Measurements from ENCODE around the gene CCT5.

DNA sequence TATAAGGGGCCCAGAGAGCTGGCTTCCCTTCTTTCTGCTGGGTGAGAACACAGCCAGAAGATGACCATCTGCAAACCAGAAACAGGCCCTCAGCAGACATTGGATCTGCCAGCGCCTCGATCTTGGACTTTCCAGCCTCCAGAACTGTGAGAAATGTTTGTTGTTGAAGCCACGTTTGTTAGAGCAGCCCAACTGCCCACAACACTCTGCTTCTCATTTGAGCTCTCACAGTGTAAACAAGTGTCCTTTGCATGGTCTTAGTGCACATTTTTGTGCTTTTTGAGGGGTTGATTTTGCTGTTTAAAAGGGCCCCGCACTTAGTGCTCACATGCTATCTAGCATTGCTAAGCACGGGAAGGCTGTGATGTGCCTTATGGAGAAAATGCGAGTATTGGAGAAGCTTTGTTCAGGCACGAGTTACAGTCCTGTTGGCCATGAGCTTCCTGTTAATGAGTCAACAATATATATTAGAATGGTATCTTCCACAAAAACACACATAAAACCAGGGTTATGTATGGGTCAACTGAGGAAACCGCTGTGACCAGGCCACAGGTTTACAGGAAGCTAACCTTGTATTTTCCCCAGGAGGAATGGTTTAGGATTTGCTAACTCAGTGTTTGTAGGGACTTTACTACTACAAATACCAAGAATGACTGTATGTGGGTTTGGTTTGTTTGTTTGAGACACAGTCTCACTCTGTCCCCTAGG lies 45.7 kb downstream of the CCT5 start:
- TF ChIP-seq EZH2 (IDR thresholded peaks at IDR 0.05; ENCODE audit: borderline replicate concordance, low read depth, low read length, severe bottlenecking), result no peak
- TF ChIP-seq, protein P1, sequence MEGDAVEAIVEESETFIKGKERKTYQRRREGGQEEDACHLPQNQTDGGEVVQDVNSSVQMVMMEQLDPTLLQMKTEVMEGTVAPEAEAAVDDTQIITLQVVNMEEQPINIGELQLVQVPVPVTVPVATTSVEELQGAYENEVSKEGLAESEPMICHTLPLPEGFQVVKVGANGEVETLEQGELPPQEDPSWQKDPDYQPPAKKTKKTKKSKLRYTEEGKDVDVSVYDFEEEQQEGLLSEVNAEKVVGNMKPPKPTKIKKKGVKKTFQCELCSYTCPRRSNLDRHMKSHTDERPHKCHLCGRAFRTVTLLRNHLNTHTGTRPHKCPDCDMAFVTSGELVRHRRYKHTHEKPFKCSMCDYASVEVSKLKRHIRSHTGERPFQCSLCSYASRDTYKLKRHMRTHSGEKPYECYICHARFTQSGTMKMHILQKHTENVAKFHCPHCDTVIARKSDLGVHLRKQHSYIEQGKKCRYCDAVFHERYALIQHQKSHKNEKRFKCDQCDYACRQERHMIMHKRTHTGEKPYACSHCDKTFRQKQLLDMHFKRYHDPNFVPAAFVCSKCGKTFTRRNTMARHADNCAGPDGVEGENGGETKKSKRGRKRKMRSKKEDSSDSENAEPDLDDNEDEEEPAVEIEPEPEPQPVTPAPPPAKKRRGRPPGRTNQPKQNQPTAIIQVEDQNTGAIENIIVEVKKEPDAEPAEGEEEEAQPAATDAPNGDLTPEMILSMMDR (IDR thresholded peaks at IDR 0.05; ENCODE audit: borderline replicate concordance, extremely low read depth, low read length, poor library complexity, severe bottlenecking), result no peak

Measured in DND-41 (cell line).